ENCODE results near the gene ADAMTS19. TPM values are rescaled to one million over a fixed set of nuclear protein-coding genes. Genes with fewer than 3 reads are reported as not detected.
"Not testable (repeated sequence)": the region's sequence is repeated elsewhere in the genome, so short reads cannot be mapped to it uniquely, and the experiment has no call there.

ADAMTS19 gene
- total RNA-seq, 2 experiments from 2014 or later = not detected

DNA sequence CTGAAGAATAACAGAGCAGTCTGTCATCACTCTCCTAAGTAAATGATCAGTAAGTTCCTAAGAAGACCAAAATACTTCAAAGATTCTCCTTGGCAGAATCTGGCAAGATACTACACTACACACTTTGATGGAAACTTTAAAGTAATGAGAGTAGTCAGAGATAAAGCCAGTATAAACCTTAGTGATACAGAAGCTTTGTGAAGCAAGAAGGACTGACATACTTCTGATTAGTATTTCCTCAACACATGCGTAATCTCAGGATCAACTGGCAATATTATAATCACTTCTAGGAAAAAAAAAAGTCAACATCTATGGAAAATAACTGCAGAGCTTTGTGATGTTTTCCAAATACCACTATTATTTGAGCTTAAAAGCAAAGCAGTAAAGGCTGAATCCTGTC lies 34.0 kb upstream of the ADAMTS19 start:
- Histone ChIP-seq H2AFZ (ENCODE audit: low read length) (no peak overlapping the region), H3K4me1 (ENCODE audit: insufficient read depth, low read length, poor library complexity, severe bottlenecking) (no peaks in the 10 kb centered on the region), H3K9me3 (ENCODE audit: low read length) (no peaks in the 10 kb centered on the region), H3K79me2 (ENCODE audit: insufficient read depth, low read depth, low read length) (no peaks in the 10 kb centered on the region), H3K4me3 (ENCODE audit: low read depth, low read length, poor library complexity, severe bottlenecking) (no peak overlapping the region), H4K20me1 (ENCODE audit: insufficient read depth, low read length) (no peaks in the 10 kb centered on the region), H3K36me3 (ENCODE audit: insufficient read depth, low read length) (no peaks in the 10 kb centered on the region), H3K4me2 (ENCODE audit: low read length) (no peak overlapping the region), H3K9me2 (ENCODE audit: insufficient read depth, low read length) (no peaks in the 10 kb centered on the region), H3K27ac (ENCODE audit: low read depth, low read length, poor library complexity, severe bottlenecking) (no peak overlapping the region)
- DNase-seq (ENCODE audit: low spot score) = no peak
- no TSS peak for BruUV-seq (replicated peaks)
- no peak for TF ChIP-seq EZH2phosphoT487 (IDR thresholded peaks at IDR 0.05; ENCODE audit: borderline replicate concordance, low read depth, low read length)
- TF ChIP-seq, protein P1, sequence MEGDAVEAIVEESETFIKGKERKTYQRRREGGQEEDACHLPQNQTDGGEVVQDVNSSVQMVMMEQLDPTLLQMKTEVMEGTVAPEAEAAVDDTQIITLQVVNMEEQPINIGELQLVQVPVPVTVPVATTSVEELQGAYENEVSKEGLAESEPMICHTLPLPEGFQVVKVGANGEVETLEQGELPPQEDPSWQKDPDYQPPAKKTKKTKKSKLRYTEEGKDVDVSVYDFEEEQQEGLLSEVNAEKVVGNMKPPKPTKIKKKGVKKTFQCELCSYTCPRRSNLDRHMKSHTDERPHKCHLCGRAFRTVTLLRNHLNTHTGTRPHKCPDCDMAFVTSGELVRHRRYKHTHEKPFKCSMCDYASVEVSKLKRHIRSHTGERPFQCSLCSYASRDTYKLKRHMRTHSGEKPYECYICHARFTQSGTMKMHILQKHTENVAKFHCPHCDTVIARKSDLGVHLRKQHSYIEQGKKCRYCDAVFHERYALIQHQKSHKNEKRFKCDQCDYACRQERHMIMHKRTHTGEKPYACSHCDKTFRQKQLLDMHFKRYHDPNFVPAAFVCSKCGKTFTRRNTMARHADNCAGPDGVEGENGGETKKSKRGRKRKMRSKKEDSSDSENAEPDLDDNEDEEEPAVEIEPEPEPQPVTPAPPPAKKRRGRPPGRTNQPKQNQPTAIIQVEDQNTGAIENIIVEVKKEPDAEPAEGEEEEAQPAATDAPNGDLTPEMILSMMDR (conservative IDR thresholded peaks at IDR 0.05; ENCODE audit: low read length) = no peak
- CTCF ChIA-PET (ENCODE audit: unreplicated experiment) = no interaction called here
- POLR2A ChIA-PET = no interaction called here
- intact Hi-C loops (cut with micrococcal nuclease; ENCODE audit: unreplicated experiment) = no loop called here

DNA sequence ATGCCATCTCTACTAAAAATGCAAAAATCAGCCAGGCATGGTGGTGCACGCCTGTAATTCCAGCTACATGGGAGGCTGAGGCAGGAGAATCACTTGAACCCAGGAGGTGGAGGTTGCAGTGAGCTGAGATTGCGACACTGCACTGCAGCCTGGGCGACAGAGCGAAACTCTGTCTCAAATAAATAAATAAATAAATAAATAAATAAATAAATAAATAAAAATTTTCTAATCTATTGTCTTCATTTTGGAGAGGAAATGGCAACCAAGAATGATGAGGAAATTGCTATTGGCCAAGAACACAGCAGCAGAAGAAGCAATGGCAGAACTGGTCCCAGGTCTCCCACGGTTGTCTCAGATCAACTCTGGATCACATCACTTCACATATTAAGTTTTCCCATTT lies 31.5 kb upstream of the ADAMTS19 start:
- not testable (repeated sequence) for H4K20me1 ChIP-seq (ENCODE audit: insufficient read depth, low read length)

DNA sequence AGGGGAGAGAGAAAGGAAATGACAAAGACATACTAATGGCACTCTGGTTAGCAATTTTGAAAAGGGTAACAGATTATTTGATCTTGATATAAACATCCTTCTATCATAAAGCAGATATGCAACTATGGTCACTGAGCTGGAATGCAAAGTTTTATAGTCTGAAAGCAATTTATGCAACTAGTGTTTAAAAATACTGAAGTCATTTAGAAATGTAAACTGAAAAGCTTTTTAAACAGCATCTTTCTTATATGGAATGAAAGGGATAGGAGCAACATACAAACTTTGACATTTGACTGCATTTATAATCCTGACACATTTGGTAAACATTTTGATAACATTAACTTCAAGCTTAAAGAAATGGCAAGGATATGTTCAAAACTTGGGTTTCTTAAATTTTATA lies 28.7 kb upstream of the ADAMTS19 start:
- Histone ChIP-seq H3K79me2 (ENCODE audit: insufficient read depth, low read depth, low read length) (no peaks in the 10 kb centered on the region), H3K4me3 (ENCODE audit: low read depth, low read length, poor library complexity, severe bottlenecking) (no peak overlapping the region), H3K4me1 (ENCODE audit: insufficient read depth, low read length, poor library complexity, severe bottlenecking) (no peaks in the 10 kb centered on the region), H3K9me2 (ENCODE audit: insufficient read depth, low read length) (no peaks in the 10 kb centered on the region), H3K27ac (ENCODE audit: low read depth, low read length, poor library complexity, severe bottlenecking) (no peak overlapping the region), H3K4me2 (ENCODE audit: low read length) (no peak overlapping the region), H2AFZ (ENCODE audit: low read length) (no peak overlapping the region), H4K20me1 (ENCODE audit: insufficient read depth, low read length) (no peaks in the 10 kb centered on the region), H3K9me3 (ENCODE audit: low read length) (no peaks in the 10 kb centered on the region), H3K36me3 (ENCODE audit: insufficient read depth, low read length) (no peaks in the 10 kb centered on the region)
- intact Hi-C loops (cut with micrococcal nuclease; ENCODE audit: unreplicated experiment) = no loop called here
- no peak for TF ChIP-seq EZH2phosphoT487 (IDR thresholded peaks at IDR 0.05; ENCODE audit: borderline replicate concordance, low read depth, low read length)
- TF ChIP-seq, protein P1 (conservative IDR thresholded peaks at IDR 0.05; ENCODE audit: low read length) = no peak
- ChIA-PET POLR2A (interaction anchor here (0.6 kb wide), 1 partner anchor 305 kb away, joined by 5 read pairs; no protein-coding TSS in a partner anchor), CTCF (ENCODE audit: unreplicated experiment) (no interaction called here)
- no peak for DNase-seq (ENCODE audit: low spot score)
- BruUV-seq (replicated peaks) = no TSS peak

More for the DNA sequence above, 31.5 kb upstream of the ADAMTS19 start:
- H3K79me2 ChIP-seq (ENCODE audit: insufficient read depth, low read depth, low read length); H3K9me3 ChIP-seq (ENCODE audit: low read length); DNase-seq (ENCODE audit: low spot score); H3K9me2 ChIP-seq (ENCODE audit: insufficient read depth, low read length); intact Hi-C loops (cut with micrococcal nuclease; ENCODE audit: unreplicated experiment); H3K4me3 ChIP-seq (ENCODE audit: low read depth, low read length, poor library complexity, severe bottlenecking); H2AFZ ChIP-seq (ENCODE audit: low read length); CTCF ChIA-PET (ENCODE audit: unreplicated experiment); H3K36me3 ChIP-seq (ENCODE audit: insufficient read depth, low read length); H3K4me1 ChIP-seq (ENCODE audit: insufficient read depth, low read length, poor library complexity, severe bottlenecking); H3K4me2 ChIP-seq (ENCODE audit: low read length); H3K27ac ChIP-seq (ENCODE audit: low read depth, low read length, poor library complexity, severe bottlenecking); POLR2A ChIA-PET; BruUV-seq (replicated peaks): not testable (repeated sequence)
